ENCODE results near the gene NEURL1.
A peak's percentile ranks its signal among the peaks of the same experiment; 100 is the strongest.
"Not testable (repeated sequence)": the region's sequence is repeated elsewhere in the genome, so short reads cannot be mapped to it uniquely, and the experiment has no call there.

The NEURL1 gene

DNA sequence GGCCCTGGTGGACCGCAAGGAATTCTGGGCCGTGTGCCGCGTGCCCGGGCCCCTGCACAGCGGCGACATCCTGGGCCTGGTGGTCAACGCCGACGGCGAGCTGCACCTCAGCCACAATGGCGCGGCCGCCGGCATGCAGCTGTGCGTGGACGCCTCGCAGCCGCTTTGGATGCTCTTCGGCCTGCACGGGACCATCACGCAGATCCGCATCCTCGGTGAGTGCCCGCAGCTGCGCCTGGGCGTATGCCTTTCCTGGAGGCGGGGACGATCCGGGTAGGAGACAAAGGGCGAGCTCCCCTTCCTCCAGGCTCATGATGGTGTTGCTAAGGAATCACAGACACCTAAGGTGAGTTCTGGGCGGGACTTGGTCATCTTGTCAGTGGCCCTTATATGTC, 91.5 kb downstream of the NEURL1 start:
- no peak for DNase-seq (ENCODE audit: low spot score)

DNA sequence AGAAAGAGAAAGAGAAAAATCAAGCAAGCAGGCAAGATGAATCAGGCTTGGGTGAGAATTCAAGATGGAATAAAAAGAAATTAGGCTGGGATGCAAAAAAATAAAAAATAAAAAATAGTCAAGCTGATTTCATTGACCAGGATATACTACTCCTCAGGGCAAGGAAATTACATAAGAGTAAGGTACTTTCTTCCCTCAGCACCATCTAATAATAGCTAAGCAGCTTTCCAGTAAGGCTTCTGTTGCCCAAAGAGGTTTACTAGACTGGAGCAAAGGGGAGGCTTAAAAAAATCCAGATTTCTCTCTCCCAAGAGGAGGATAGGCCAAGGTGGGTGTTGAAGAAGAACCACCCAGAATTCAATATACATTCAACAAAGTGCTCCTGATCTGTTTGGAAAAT, 93.6 kb downstream of the NEURL1 start:
- no peak for DNase-seq (ENCODE audit: low spot score)

DNA sequence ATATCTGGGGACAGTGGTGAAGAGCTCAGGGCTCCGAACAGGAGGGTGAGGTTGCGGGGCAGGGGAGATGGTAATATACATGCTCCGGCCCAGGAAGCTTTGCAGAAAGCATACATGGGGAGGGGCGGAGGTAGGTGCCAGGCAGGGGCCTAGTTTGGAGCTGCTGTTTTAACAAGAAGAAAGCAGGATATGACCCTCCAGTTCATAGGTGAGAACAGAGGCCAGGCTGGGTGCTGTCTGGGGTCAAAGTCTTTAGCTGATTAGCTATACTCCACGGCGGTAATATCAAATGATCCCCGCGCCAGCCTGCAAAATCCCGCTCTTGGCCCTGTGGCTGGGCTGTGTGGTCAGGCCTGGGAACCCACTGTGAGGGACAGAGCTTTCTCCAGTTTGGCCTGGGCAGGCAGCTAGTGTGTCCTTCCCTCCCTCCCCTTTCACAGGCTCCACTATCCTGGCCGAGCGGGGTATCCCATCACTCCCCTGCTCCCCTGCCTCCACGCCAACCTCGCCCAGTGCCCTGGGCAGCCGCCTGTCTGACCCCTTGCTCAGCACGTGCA, 95.6 kb downstream of the NEURL1 start:
- no peak for DNase-seq (ENCODE audit: low spot score)

DNA sequence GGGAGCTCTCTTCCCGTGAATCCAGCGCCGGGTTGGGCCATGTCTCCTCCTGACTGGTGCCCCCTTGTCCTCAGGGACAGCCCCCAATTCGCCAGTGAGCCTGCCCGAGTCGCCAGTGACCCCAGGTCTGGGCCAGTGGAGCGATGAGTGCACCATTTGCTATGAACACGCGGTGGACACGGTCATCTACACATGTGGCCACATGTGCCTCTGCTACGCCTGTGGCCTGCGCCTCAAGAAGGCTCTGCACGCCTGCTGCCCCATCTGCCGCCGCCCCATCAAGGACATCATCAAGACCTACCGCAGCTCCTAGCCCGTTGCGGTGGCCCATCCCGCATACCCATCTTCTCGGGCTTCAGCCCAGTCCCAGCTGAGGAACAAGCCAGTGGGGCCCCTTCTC, 96.6 kb downstream of the NEURL1 start:
- no peak for DNase-seq (ENCODE audit: low spot score)

DNA sequence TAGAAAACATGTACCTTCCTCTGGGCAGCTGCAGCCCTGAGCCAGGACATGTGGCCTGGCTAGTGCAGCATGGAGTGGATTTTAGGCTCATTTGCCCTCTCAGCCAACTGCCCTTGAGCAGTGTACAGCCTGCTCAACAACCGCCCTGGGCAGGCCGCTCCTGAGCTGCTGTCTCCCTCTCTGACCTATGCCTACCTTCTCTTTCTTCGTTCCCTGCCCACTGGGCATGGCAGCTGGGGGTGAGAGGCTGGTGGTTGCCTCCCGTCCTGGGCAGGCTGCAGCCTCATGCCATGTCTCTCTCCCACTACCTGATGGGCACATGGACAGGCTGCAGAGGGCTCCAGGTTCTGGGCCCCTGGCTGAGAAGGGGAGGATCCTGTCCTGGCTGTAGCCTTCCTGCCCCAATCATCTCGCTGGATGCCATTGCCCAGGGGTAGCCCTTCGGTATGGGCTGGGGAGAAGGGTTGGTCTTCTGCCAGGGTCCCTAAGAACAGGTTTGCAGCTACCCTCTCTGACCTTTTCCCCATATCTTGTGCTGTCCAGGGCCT, 97.3 kb downstream of the NEURL1 start:
- DNase-seq (ENCODE audit: low spot score) = no peak

DNA sequence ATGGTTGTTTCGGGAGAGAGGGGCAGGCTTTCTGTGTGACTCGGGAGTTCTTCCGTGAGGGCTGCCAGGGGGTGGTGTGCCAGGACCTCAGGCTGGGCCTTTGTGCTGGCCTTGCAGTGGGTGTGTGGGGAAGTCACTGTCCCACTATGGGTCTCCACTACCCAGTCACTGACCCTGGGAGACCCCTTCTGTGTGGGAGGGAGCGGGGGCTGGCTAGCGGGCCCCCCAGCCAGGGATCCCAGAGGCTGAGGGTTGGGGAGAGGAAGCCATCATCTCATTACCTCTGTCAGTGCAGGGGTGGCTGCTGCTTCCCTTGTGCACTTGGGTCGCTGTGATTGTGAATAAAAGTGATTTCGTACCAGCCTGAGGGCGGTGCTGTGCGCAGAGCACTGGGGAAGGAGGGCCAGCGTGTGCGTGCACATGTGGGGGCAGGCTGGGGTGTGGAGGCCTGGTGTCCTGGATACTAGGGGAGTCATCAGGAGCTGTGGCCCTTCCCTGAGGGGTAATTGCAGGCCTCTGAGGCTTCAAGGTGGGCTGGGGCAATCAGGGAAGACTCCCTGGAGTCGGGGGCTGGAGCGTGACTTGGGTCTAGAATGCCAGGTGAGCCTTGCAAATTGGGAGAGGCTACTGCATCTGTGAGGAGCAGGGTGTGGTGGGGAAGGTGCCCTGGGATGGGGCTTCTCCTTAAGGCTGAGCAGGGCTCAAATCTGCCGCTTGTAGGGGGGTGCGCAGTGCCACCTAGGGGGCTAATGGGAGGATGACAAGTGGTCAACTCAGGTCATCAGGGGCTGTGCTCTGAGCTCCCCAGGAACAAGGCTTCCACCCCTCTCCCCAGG, 98.9 kb downstream of the NEURL1 start:
- DNase-seq (ENCODE audit: low spot score) = peak; percentile 42

DNA sequence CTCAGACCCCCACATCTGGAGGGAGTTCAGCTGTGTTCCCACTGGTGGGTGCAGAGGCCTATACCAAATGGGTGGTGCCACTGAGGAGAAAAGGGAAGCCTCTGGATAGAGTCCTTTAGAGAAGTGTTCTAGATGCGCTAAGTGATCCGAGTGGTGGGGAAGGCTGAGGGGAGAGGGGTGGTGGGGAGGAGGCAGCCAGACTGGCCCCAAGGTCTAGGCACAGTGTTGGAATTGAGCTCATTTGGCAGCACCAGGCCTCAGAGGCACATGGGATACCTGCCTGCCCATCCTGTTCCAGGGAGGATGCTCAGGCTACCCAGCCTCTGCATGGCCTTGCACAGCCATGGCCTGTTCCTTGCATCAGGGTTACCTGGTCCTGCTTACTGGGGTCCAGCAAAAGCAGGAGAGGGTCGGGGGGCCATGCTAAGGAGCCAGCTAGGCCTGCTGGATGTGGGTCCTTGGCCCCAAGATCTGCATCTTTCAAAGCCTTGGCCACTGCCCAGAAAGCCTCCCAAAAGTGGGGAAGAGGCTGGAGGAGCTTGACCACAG, 99.6 kb downstream of the NEURL1 start:
- DNase-seq (ENCODE audit: low spot score) = no peak

DNA sequence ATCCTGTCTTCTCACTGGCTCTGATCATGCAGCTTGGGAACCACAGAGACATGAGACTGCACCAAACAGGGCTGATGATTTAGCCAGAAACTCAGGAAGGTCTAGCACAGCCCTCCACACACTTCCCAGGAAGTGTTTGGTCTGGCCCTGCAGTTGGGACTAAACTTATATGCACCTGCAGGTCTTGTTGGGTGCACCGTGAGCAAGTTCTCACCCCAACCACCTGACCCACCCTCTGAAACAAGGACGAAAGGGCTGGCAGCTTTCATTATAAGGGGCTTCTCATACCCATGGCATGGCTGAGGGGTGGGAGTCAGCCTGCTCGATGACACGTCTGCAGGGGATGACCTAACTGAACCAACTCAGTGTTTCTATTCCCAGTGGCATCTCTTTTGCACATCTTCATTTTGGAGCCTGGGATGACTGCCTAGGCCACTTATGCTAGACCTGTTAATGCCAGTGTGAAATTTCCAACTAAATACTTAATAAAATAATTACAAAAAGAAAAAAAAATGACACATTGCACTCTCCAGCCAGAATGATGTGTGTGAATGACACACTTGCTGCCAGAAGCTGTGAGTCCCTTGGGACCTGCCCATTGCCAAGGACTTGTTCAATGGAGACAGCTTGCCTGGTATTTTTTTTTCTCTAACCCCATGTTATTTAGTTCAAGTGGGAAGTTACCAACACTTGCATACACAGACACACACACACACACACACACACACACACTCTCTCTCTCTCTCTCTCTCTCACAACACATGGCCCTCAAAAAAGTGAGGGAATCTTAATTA, 102.6 kb downstream of the NEURL1 start:
- DNase-seq (ENCODE audit: low spot score) = no peak

DNA sequence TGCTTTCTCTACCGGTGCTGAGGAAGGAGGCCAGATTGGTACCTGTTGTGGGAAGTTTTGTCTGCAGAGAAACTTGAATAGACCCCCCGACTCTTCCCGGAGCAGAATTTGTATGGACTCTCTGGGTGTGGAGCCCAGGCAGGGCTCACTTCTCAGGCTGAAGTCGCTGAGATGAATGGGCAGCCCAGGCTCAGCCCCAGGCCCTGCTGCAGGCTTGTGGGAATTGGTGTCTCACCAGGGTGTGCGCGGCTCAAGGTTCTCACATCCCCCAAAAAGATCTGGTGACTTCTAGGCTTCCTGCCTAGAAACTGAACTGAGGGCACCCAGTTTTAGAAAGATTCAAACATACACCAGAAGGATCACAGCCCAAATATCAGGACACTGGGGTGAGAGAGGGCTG, 103.5 kb downstream of the NEURL1 start:
- no peak for DNase-seq (ENCODE audit: low spot score)

DNA sequence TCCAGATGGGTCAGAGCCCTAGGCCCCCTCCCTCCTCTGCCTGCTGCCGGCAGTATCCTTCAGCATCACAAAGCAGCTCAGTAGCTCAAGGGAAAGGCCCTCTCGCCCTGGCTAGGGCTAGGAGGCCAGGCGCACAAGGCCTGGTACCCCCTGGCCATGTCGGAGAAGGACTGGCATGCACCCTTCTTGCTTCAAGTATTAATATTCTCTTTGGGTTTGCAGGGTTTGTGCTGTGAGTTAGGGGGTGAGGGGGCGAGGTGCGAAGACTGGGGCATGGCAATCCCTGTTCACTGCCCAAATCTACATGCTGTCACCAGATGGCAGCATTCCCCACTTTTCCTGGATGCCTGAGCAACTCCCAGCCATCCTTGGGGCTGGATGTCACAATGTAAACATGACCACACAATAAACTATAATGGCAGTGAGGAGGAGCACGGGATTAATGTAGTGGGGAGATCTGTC, 105.2 kb downstream of the NEURL1 start:
- DNase-seq (ENCODE audit: low spot score) = peak; percentile 19

DNA sequence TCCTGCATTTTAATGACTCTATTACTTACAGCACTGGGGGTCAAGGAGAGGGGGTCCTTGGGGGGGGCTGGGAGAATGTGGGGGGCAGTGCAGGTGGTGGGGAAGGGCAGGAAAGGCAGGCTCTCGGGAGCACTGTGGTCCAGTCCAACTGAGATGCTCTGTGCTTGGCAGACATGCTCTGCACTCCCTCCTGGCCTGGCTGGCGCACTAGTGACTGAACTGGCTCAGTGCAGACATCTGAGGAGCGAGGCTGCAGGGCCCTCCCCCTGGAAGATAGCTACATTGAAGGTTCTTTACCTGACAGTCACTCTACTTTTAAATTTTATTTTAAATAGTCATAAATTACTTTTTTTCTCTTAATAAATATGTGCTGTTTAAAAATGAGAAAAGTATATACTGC, 105.7 kb downstream of the NEURL1 start:
- no peak for DNase-seq (ENCODE audit: low spot score)

DNA sequence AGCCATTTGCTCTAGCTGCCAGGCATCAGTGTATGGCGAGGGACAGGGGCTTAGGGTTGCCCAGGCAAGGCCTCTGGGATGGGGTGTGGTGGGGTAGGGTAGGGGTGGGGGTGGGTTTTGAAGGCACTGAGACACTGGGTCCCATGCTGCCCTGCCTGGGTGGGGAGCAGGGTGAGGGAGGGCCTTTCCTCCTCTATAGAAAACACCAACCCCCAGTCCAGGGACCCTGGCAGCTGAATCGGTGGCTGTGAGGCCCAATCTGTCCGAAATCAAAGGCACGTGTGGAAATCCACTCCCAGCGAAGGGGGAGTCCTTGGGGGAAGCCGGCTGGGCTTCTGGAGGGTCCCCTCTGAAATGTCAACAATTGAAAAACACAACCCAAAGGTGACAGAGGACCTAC, 106.4 kb downstream of the NEURL1 start:
- DNase-seq (ENCODE audit: low spot score) = no peak

DNA sequence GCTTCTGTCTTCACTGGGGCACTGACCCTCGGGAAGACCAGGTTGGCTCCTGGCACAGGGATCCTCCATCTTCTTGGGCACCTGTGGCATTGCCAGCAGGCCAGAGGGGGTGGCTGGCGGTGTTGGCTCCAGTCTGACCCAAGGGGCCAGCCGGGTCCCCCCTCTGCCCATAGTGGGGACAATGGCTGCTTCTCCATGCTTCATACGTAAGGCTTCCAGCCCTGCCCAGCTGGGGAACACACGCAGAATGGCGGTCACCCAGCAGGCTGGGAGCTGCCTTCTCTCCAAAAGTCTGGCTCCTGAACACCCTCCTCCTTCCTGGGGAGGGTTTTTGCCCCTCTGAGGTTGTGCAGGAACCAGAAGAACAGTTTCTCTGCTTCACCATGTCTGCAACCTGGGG, 106.8 kb downstream of the NEURL1 start:
- DNase-seq (ENCODE audit: low spot score) = no peak

DNA sequence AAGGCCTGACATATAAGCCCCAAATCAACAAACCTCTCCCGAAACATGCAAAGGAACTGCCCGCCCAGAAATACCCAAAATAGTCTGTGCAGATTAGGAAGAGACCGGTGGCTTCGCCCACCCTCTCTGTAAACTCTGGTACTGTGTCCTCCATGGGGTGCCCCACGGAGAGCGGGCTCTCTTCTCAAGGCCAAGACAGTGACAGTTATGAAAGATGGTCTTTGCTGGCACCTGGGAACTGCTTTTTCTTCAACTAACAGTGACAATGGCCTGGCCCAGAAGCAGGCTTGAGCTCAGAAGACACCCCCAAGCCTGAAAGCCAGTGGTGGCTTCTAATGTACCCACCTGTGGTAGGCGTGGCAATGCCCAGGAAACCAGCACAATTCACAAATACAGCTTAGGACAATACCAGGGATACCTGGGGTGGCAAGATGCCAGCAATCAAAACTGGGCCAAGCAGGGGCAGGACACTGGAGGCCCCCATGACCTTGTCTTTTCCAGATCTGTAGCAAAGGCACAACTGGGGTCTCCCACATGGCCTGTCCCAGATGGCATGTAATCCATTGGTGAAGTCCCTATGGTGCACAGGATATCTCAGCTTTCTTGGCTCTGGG, 107.6 kb downstream of the NEURL1 start:
- no peak for DNase-seq (ENCODE audit: low spot score)

DNA sequence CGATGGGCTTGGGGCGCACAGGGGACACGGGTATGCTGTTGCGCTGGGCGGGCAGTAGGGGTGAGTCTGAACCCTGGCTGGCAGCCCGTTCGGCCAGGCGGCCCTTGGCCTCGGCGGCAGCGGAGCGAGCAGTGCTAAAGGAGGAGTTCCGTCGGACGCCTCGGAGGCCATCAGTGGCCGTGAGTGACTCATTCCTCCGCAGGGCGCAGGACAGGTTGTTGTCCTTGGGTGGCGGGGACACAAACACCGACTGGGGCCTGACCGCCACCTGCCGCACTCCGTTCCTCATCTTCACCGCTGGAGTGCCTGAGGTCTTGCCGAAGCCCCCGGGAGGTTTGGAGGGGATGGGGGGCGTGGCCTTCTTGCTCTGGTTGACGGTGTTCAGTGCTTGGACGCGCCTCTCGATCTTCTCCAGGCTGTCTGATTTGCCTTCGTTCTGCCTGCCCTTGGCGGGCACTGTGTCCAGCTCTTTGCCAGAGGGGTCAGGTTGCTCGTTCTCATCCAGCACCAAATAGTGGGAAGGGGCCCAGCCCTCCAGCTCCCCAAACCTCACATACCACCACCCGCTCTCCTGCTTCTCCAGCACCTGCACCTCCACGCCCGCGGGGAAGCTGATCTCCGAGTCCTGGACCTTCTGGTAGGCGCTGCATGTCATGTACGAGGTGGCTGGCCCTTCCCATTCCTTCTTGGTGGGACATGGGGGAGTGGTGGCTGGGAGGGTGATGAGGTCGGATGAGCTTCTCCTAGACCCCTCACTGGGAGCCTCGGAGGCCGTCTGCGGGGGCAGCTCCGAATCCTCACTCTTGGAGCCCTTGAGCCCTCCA, 108.7 kb downstream of the NEURL1 start:
- no peak for DNase-seq (ENCODE audit: low spot score)

DNA sequence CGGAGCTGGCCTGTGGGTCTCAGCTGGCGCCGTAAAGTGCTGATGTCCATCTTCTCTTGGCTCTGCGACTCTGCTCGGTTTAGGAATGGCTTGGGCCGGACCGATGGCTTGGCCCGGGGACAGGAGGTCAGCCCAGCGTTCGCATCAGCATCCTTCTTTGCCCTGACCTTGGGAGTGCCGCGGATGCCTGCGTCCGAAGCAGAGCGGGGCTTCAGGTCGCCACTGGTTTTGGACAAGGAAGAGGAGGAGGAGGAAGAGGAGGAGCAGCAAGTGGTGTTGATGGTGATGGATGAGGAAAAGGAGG, 109.3 kb downstream of the NEURL1 start:
- DNase-seq (ENCODE audit: low spot score) = no peak

DNA sequence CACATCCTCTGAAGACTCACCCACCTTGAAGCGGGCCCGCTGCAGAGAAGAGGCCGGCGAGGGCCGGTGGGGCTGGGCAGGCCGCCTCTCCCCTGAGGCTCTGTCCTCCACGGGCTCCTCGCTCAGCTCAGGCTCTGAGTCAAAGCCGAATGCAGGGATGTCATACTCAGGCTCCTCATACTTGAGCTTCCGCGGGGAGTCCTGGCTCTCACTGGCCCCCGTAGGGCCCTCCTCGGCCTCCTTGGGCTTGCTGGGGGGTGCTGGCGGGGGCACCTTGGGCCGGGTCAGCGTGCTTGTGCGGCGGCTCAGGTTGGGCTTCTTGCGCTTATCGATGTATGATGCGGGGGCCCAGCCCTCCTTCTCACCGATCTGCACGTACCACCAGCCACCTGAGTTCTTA, 109.9 kb downstream of the NEURL1 start:
- DNase-seq (ENCODE audit: low spot score) = no peak

DNA sequence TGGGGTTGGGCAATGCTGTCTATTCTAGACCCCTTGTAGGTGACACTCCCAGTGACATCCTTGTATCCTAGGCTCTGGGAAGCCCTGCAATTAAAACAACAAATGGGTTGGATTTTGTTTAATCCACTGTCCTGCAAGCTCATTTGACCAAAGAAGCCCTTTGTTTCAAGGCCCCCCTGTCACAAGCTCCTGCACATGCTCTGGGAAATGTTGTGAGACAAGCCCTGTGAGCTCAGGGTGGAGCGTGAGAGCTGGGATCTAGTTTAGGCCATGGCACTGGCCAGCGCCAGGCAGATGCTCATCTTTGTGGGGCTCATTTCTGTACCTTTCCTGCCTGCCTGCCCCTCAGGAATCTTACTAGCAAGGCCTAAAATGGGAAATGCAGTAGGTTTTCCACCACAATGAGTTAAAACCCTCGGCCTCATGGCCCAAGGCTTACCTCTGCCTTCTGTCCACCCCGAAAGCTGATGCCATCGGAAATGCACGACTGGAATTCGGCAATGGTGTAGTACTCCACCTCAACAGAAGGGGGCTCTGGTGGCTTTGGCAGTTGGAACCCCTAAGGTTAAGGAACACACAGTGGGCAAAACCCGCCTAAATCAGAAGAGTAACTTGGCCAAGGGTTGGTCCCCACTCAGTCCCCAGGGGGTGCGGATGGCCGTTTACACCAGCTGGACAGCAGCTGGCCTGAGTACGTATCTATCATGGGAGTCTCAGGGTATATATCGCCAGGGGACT, 112.0 kb downstream of the NEURL1 start:
- peak; percentile 38 for DNase-seq (ENCODE audit: low spot score)

DNA sequence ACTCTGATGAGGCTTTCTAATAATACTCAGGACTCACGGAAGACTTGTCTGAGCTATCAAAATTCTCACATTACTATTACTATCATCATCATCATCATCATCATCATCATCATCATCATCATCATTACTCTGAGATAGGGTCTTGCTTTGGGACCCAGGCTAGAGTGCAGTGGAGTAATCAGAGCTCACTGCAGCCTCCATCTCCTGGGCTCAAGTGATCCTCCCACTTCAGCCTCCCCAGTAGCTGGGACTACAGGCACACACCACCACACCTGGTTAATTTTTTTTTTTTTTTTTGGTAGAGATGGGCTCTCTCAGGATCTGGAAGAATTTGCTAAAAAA, 112.6 kb downstream of the NEURL1 start:
- DNase-seq (ENCODE audit: low spot score) = not testable (repeated sequence)

DNA sequence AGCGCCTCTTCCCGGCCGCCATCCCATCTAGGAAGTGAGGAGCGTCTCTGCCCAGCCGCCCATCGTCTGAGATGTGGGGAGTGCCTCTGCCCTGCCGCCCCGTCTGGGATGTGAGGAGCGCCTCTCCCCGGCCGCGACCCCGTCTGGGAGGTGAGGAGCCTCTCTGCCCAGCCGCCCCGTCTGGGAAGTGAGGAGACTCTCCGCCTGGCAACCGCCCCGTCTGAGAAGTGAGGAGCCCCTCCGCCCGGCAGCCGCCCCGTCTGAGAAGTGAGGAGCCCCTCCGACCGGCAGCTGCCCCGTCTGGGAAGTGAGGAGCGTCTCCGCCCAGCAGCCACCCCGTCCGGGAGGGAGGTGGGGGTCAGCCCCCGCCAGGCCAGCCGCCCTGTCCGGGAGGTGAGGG, 113.5 kb downstream of the NEURL1 start:
- not testable (repeated sequence) for DNase-seq (ENCODE audit: low spot score)

DNA sequence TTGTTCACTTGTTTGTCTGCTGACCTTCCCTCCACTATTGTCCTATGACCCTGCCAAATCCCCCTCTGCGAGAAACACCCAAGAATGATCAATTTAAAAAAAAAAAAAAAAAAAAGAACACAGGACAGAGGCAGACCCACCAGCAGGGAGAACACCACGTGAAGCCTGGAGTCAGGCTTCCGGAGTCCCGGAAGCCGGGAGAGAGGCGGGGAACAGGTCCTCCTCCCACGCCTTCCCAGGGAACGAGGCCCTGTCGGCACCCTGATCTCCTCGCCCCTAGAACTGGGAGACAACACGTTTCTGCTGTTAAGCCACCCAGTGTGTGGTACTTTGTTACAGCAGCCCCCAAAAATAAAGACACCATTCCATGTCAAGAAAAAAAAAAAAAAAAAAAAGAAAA, 114.6 kb downstream of the NEURL1 start:
- not testable (repeated sequence) for DNase-seq (ENCODE audit: low spot score)
